Neural progenitor cell (in vitro differentiated cells): ENCODE measurements around the gene RBP4. TPM values are rescaled to one million over a fixed set of nuclear protein-coding genes. Genes with fewer than 3 reads are reported as not detected.
A peak's percentile ranks its signal among the peaks of the same experiment; 100 is the strongest.

ENCODE experiments used
- DNase-seq: peaks from one replicate; pipeline ENCODE4 v3.0.0-alpha.2; 2016; ENCODE audit warnings: low spot score
- H2AFZ ChIP-seq: fragments of 200-600 bp; sonication (generic); replicated peaks from 2 replicates; pipeline ENCODE4 v1.6.1; 2016; ENCODE audit warnings: antibody characterized with exemption
- H3F3A ChIP-seq: fragments of 200-600 bp; sonication (generic); 2 replicates; pipeline ENCODE4 v1.6.1; 2016; ENCODE audit warnings: antibody characterized with exemption, low read depth
- H3K27ac ChIP-seq: fragments of 200-600 bp; sonication (generic); 2 replicates; pipeline ENCODE4 v1.5.1; 2016; ENCODE audit warnings: mild to moderate bottlenecking
- H3K27me3 ChIP-seq: fragments of 200-600 bp; sonication (generic); 2 replicates; pipeline ENCODE4 v1.6.1; 2016; ENCODE audit warnings: mild to moderate bottlenecking, moderate library complexity
- H3K36me3 ChIP-seq: fragments of 200-600 bp; sonication (generic); 2 replicates; pipeline ENCODE4 v1.5.1; 2016
- H3K4me1 ChIP-seq: fragments of 200-600 bp; sonication (generic); 2 replicates; pipeline ENCODE4 v1.6.1; 2016; ENCODE audit warnings: mixed run types
- H3K4me2 ChIP-seq: fragments of 200-600 bp; sonication (generic); 2 replicates; pipeline ENCODE4 v1.6.1; 2016
- H3K4me3 ChIP-seq: fragments of 200-600 bp; sonication (generic); 2 replicates; pipeline ENCODE4 v1.5.1; 2016
- H3K79me2 ChIP-seq: fragments of 200-600 bp; sonication (generic); 2 replicates; pipeline ENCODE4 v1.6.1; 2016; ENCODE audit warnings: low read depth
- H3K9ac ChIP-seq: fragments of 200-600 bp; sonication (generic); 2 replicates; pipeline ENCODE4 v1.6.1; 2016
- H3K9me3 ChIP-seq: fragments of 200-600 bp; sonication (generic); 2 replicates; pipeline ENCODE4 v1.5.1; 2016; ENCODE audit warnings: low read depth
- H4K20me1 ChIP-seq: fragments of 200-600 bp; sonication (generic); 2 replicates; pipeline ENCODE4 v1.6.1; 2016; ENCODE audit warnings: low read depth
- H3K27ac Mint-ChIP-seq: 3 replicates; pipeline ENCODE4 v1.8.0; 2021; ENCODE audit warnings: mixed read lengths
- H3K27me3 Mint-ChIP-seq: 2 replicates; pipeline ENCODE4 v1.8.0; 2022; ENCODE audit warnings: low read depth, mild to moderate bottlenecking, inconsistent platforms, moderate library complexity, mixed read lengths; ENCODE audit not compliant: insufficient read depth
- H3K36me3 Mint-ChIP-seq: 3 replicates; pipeline ENCODE4 v1.8.0; 2021; ENCODE audit warnings: mixed read lengths
- H3K4me1 Mint-ChIP-seq: 3 replicates; pipeline ENCODE4 v1.8.0; 2021; ENCODE audit warnings: mixed read lengths
- H3K4me3 Mint-ChIP-seq: 3 replicates; pipeline ENCODE4 v1.8.0; 2021; ENCODE audit warnings: mild to moderate bottlenecking, moderate library complexity, mixed read lengths
- H3K9me3 Mint-ChIP-seq: 3 replicates; pipeline ENCODE4 v1.8.0; 2020; ENCODE audit warnings: mixed read lengths
- CTCF ChIP-seq: fragments of 200-600 bp; sonication (generic); IDR thresholded peaks from 2 replicates; pipeline ENCODE4 v1.5.1; 2017; ENCODE audit warnings: antibody characterized with exemption, mild to moderate bottlenecking
- EZH2 ChIP-seq: fragments of 200-600 bp; sonication (generic); IDR thresholded peaks from 2 replicates; pipeline ENCODE4 v1.6.1; 2017; ENCODE audit warnings: antibody characterized with exemption, mild to moderate bottlenecking, moderate library complexity
- EZH2phosphoT487 ChIP-seq: fragments of 200-600 bp; sonication (generic); IDR thresholded peaks from 2 replicates; pipeline ENCODE4 v1.6.1; 2017; ENCODE audit warnings: antibody characterized with exemption
- total RNA-seq: library from RNA; depleted of rRNA; stranded (reverse); fragments of >200 nt; gene quantifications from 2 replicates; pipeline ENCODE4 v1.2.3, GENCODE V29; 2015; ENCODE audit warnings: low replicate concordance

RBP4 gene
- total RNA-seq, 1 donor from 2014 or later, result 0.28 TPM

- no peak for DNase-seq
- TF ChIP-seq CTCF (no peak), EZH2 (no peak), EZH2phosphoT487 (no peak)
- Histone ChIP-seq H3K27me3 (peaks cover 12% of the 10 kb centered on the region), H3K4me2 (no peak overlapping the region), H3K79me2 (no peaks in the 10 kb centered on the region), H3K9me3 (no peaks in the 10 kb centered on the region), H3K27ac (no peak overlapping the region), H3K36me3 (no peaks in the 10 kb centered on the region), H3K9ac (no peak overlapping the region), H2AFZ (no peak overlapping the region), H3K4me1 (peaks cover 13% of the 10 kb centered on the region), H3F3A (no peaks in the 10 kb centered on the region), H3K4me3 (no peak overlapping the region), H4K20me1 (no peaks in the 10 kb centered on the region)
- Mint-ChIP-seq H3K27ac (no peak overlapping the region), H3K36me3 (no peaks in the 10 kb centered on the region), H3K4me3 (no peak overlapping the region), H3K27me3 (no peaks in the 10 kb centered on the region), H3K9me3 (no peaks in the 10 kb centered on the region), H3K4me1 (peaks cover 15% of the 10 kb centered on the region)
Measured at GRCh38 chr10:93620925-93621324, 19.9 kb upstream of the RBP4 start.

- Histone ChIP-seq H3K4me3 (no peak overlapping the region), H3K79me2 (no peaks in the 10 kb centered on the region), H3K4me2 (no peak overlapping the region), H4K20me1 (no peaks in the 10 kb centered on the region), H3K9ac (no peak overlapping the region), H2AFZ (no peak overlapping the region), H3K9me3 (no peaks in the 10 kb centered on the region), H3K36me3 (no peaks in the 10 kb centered on the region), H3K27me3 (no peaks in the 10 kb centered on the region), H3F3A (no peaks in the 10 kb centered on the region), H3K4me1 (peaks cover 19% of the 10 kb centered on the region), H3K27ac (no peak overlapping the region)
- Mint-ChIP-seq H3K27me3 (peaks cover 4% of the 10 kb centered on the region), H3K4me3 (no peak overlapping the region), H3K27ac (no peak overlapping the region), H3K4me1 (peaks cover 24% of the 10 kb centered on the region), H3K9me3 (no peaks in the 10 kb centered on the region), H3K36me3 (no peaks in the 10 kb centered on the region)
- no peak for DNase-seq
- no peak for TF ChIP-seq EZH2phosphoT487
- no peak for TF ChIP-seq CTCF
- TF ChIP-seq EZH2, result no peak
Measured at GRCh38 chr10:93615576-93616235, 14.7 kb upstream of the RBP4 start.

- Histone ChIP-seq H4K20me1 (no peaks in the 10 kb centered on the region), H3K9ac (no peak overlapping the region), H3K4me3 (no peak overlapping the region), H3K36me3 (no peaks in the 10 kb centered on the region), H3K27ac (no peak overlapping the region), H3K27me3 (no peaks in the 10 kb centered on the region), H3F3A (no peaks in the 10 kb centered on the region), H3K79me2 (no peaks in the 10 kb centered on the region), H3K9me3 (no peaks in the 10 kb centered on the region), H2AFZ (no peak overlapping the region), H3K4me1 (peaks cover 19% of the 10 kb centered on the region), H3K4me2 (no peak overlapping the region)
- Mint-ChIP-seq H3K36me3 (no peaks in the 10 kb centered on the region), H3K9me3 (no peaks in the 10 kb centered on the region), H3K4me1 (peaks cover 24% of the 10 kb centered on the region), H3K27ac (peak overlapping the region; percentile 47), H3K4me3 (no peak overlapping the region), H3K27me3 (peaks cover 4% of the 10 kb centered on the region)
- no peak for DNase-seq
- TF ChIP-seq EZH2phosphoT487 (no peak), EZH2 (no peak), CTCF (no peak)
Measured at GRCh38 chr10:93614101-93614825, 13.2 kb upstream of the RBP4 start.
